Neural progenitor cell (in vitro differentiated cells): ENCODE data around the gene LTC4S. TPM values are rescaled to one million over a fixed set of nuclear protein-coding genes. Genes with fewer than 3 reads are reported as not detected.

Source experiments
- DNase-seq: peaks from one replicate; pipeline ENCODE4 v3.0.0-alpha.2; 2016; ENCODE audit warnings: low spot score
- H2AFZ ChIP-seq: fragments of 200-600 bp; sonication (generic); replicated peaks from 2 replicates; pipeline ENCODE4 v1.6.1; 2016; ENCODE audit warnings: antibody characterized with exemption
- H3F3A ChIP-seq: fragments of 200-600 bp; sonication (generic); 2 replicates; pipeline ENCODE4 v1.6.1; 2016; ENCODE audit warnings: antibody characterized with exemption, low read depth
- H3K27ac ChIP-seq: fragments of 200-600 bp; sonication (generic); 2 replicates; pipeline ENCODE4 v1.5.1; 2016; ENCODE audit warnings: mild to moderate bottlenecking
- H3K27me3 ChIP-seq: fragments of 200-600 bp; sonication (generic); 2 replicates; pipeline ENCODE4 v1.6.1; 2016; ENCODE audit warnings: mild to moderate bottlenecking, moderate library complexity
- H3K36me3 ChIP-seq: fragments of 200-600 bp; sonication (generic); 2 replicates; pipeline ENCODE4 v1.5.1; 2016
- H3K4me1 ChIP-seq: fragments of 200-600 bp; sonication (generic); 2 replicates; pipeline ENCODE4 v1.6.1; 2016; ENCODE audit warnings: mixed run types
- H3K4me2 ChIP-seq: fragments of 200-600 bp; sonication (generic); 2 replicates; pipeline ENCODE4 v1.6.1; 2016
- H3K4me3 ChIP-seq: fragments of 200-600 bp; sonication (generic); 2 replicates; pipeline ENCODE4 v1.5.1; 2016
- H3K79me2 ChIP-seq: fragments of 200-600 bp; sonication (generic); 2 replicates; pipeline ENCODE4 v1.6.1; 2016; ENCODE audit warnings: low read depth
- H3K9ac ChIP-seq: fragments of 200-600 bp; sonication (generic); 2 replicates; pipeline ENCODE4 v1.6.1; 2016
- H3K9me3 ChIP-seq: fragments of 200-600 bp; sonication (generic); 2 replicates; pipeline ENCODE4 v1.5.1; 2016; ENCODE audit warnings: low read depth
- H4K20me1 ChIP-seq: fragments of 200-600 bp; sonication (generic); 2 replicates; pipeline ENCODE4 v1.6.1; 2016; ENCODE audit warnings: low read depth
- H3K27ac Mint-ChIP-seq: 3 replicates; pipeline ENCODE4 v1.8.0; 2021; ENCODE audit warnings: mixed read lengths
- H3K27me3 Mint-ChIP-seq: 2 replicates; pipeline ENCODE4 v1.8.0; 2022; ENCODE audit warnings: low read depth, mild to moderate bottlenecking, inconsistent platforms, moderate library complexity, mixed read lengths; ENCODE audit not compliant: insufficient read depth
- H3K36me3 Mint-ChIP-seq: 3 replicates; pipeline ENCODE4 v1.8.0; 2021; ENCODE audit warnings: mixed read lengths
- H3K4me1 Mint-ChIP-seq: 3 replicates; pipeline ENCODE4 v1.8.0; 2021; ENCODE audit warnings: mixed read lengths
- H3K4me3 Mint-ChIP-seq: 3 replicates; pipeline ENCODE4 v1.8.0; 2021; ENCODE audit warnings: mild to moderate bottlenecking, moderate library complexity, mixed read lengths
- H3K9me3 Mint-ChIP-seq: 3 replicates; pipeline ENCODE4 v1.8.0; 2020; ENCODE audit warnings: mixed read lengths
- EZH2 ChIP-seq: fragments of 200-600 bp; sonication (generic); IDR thresholded peaks from 2 replicates; pipeline ENCODE4 v1.6.1; 2017; ENCODE audit warnings: antibody characterized with exemption, mild to moderate bottlenecking, moderate library complexity
- EZH2phosphoT487 ChIP-seq: fragments of 200-600 bp; sonication (generic); IDR thresholded peaks from 2 replicates; pipeline ENCODE4 v1.6.1; 2017; ENCODE audit warnings: antibody characterized with exemption
- total RNA-seq: library from RNA; depleted of rRNA; stranded (reverse); fragments of >200 nt; gene quantifications from 2 replicates; pipeline ENCODE4 v1.2.3, GENCODE V29; 2015; ENCODE audit warnings: low replicate concordance
- TF ChIP-seq, protein P1 (sequence below): fragments of 200-600 bp; sonication (generic); IDR thresholded peaks from 2 replicates; pipeline ENCODE4 v1.5.1; 2017; ENCODE audit warnings: antibody characterized with exemption, mild to moderate bottlenecking

LTC4S gene
- total RNA-seq, 1 donor from 2014 or later = not detected

DNA sequence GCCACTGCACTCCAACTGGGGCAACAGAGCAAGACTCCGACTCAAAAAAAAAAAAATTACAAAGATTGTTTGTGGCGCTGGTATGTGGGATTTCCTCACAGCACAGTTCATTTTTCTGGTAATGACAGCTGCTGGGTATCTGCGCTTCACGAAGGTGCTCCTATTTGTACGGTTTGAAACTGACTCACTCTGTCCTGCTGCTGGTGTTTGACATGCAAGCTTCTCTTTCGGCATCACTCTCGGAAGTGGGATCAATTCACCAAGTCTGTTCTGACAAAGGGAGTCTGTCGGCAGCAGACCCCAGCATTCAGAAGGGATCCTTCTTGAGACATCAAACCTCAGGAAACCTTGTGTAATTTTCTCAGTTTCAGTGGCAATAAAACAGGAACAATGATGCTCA lies 34.8 kb upstream of the LTC4S start:
- Histone ChIP-seq H3K36me3 (no peaks in the 10 kb centered on the region), H3K9me3 (no peaks in the 10 kb centered on the region), H3K4me3 (no peak overlapping the region), H3K27ac (no peak overlapping the region), H3K79me2 (peaks cover 97% of the 10 kb centered on the region), H2AFZ (no peak overlapping the region), H4K20me1 (peaks cover 97% of the 10 kb centered on the region), H3K4me1 (peaks cover 4% of the 10 kb centered on the region), H3K27me3 (no peaks in the 10 kb centered on the region), H3F3A (peaks cover 15% of the 10 kb centered on the region), H3K9ac (no peak overlapping the region), H3K4me2 (no peak overlapping the region)
- Mint-ChIP-seq H3K4me1 (peaks cover 48% of the 10 kb centered on the region), H3K4me3 (no peak overlapping the region), H3K27me3 (peaks cover 4% of the 10 kb centered on the region), H3K27ac (no peak overlapping the region), H3K36me3 (peaks cover 7% of the 10 kb centered on the region), H3K9me3 (no peaks in the 10 kb centered on the region)
- TF ChIP-seq, protein P1, sequence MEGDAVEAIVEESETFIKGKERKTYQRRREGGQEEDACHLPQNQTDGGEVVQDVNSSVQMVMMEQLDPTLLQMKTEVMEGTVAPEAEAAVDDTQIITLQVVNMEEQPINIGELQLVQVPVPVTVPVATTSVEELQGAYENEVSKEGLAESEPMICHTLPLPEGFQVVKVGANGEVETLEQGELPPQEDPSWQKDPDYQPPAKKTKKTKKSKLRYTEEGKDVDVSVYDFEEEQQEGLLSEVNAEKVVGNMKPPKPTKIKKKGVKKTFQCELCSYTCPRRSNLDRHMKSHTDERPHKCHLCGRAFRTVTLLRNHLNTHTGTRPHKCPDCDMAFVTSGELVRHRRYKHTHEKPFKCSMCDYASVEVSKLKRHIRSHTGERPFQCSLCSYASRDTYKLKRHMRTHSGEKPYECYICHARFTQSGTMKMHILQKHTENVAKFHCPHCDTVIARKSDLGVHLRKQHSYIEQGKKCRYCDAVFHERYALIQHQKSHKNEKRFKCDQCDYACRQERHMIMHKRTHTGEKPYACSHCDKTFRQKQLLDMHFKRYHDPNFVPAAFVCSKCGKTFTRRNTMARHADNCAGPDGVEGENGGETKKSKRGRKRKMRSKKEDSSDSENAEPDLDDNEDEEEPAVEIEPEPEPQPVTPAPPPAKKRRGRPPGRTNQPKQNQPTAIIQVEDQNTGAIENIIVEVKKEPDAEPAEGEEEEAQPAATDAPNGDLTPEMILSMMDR = no peak
- TF ChIP-seq EZH2phosphoT487 = no peak
- no peak for TF ChIP-seq EZH2
- no peak for DNase-seq

DNA sequence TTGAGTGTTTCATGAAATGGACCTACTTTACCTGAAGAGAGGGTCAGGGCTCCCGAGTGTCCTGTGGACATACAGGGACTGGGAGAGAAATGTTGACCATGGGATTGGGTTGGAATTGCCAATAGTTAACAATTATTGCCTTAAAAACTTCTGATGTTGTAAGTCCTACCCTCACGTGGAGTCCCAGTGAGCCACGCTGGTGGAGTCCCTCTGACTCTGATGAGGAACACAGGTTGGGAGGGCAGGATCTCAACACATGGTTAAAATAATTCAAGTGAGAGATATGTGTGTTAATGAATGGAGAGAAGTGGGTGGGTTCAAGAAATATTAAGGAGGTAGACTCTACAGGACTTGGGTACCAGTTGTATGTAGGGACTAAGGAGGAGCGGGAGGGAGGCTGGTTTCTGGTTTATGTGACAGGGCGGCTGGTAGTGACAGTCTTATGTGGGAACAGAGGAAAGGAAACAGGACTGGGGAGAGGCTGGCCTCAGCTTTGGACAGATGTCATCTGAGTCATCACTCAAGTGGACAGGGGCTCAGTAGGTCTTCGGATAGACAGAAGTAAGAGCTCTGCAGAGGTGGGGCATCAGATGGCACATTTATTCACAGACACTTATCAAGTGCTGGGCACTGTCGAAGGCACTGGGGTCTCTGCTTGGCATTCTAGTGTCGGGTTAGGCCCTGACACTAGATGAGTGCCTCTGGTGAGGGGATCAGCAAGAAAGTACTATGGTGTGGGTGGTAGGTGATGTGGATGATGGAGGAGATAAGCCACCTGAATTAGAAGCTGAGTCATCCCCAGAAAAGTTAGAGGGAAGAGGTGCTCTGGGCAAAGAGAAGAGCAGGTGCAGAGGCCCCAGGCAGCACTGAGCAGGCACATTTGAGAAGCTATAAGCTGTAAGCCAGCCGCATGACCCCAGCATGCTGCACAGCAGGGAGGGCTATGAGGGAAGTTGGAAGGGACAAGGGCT lies 33.9 kb upstream of the LTC4S start:
- Histone ChIP-seq H3K9ac (no peak overlapping the region), H4K20me1 (peaks cover 97% of the 10 kb centered on the region), H3K79me2 (peaks cover 97% of the 10 kb centered on the region), H3K36me3 (no peaks in the 10 kb centered on the region), H3K27ac (no peak overlapping the region), H3K27me3 (no peaks in the 10 kb centered on the region), H3F3A (peaks cover 15% of the 10 kb centered on the region), H3K4me2 (no peak overlapping the region), H2AFZ (no peak overlapping the region), H3K9me3 (no peaks in the 10 kb centered on the region), H3K4me1 (peaks cover 4% of the 10 kb centered on the region), H3K4me3 (no peak overlapping the region)
- Mint-ChIP-seq H3K36me3 (peaks cover 7% of the 10 kb centered on the region), H3K27ac (no peak overlapping the region), H3K9me3 (no peaks in the 10 kb centered on the region), H3K4me1 (peaks cover 43% of the 10 kb centered on the region), H3K4me3 (no peak overlapping the region), H3K27me3 (peaks cover 4% of the 10 kb centered on the region)
- no peak for DNase-seq
- TF ChIP-seq EZH2phosphoT487 = no peak
- TF ChIP-seq, protein P1 = no peak
- TF ChIP-seq EZH2 = no peak

- no peak overlapping the region for H3K4me3 Mint-ChIP-seq
- H3K36me3 ChIP-seq = no peaks in the 10 kb centered on the region
- H3K4me1 ChIP-seq = peaks cover 4% of the 10 kb centered on the region
- H3K27me3 ChIP-seq = no peaks in the 10 kb centered on the region
- no peaks in the 10 kb centered on the region for H3K9me3 ChIP-seq
- peaks cover 97% of the 10 kb centered on the region for H3K79me2 ChIP-seq
- peaks cover 6% of the 10 kb centered on the region for H3K36me3 Mint-ChIP-seq
- TF ChIP-seq, protein P1 = no peak
- TF ChIP-seq EZH2 = no peak
- no peak for TF ChIP-seq EZH2phosphoT487
- no peak overlapping the region for H2AFZ ChIP-seq
- no peak for DNase-seq
- H3K4me1 Mint-ChIP-seq = peaks cover 57% of the 10 kb centered on the region
- peaks cover 4% of the 10 kb centered on the region for H3K27me3 Mint-ChIP-seq
- H3K9ac ChIP-seq = no peak overlapping the region
- peak overlapping the region; percentile 44 for H3K27ac Mint-ChIP-seq
- no peaks in the 10 kb centered on the region for H3K9me3 Mint-ChIP-seq
- peaks cover 15% of the 10 kb centered on the region for H3F3A ChIP-seq
- H3K4me3 ChIP-seq = no peak overlapping the region
- peak overlapping the region; percentile 56 for H3K27ac ChIP-seq
- H3K4me2 ChIP-seq = no peak overlapping the region
- peaks cover 97% of the 10 kb centered on the region for H4K20me1 ChIP-seq
Measured at GRCh38 chr5:179762079-179762780, 31.6 kb upstream of the LTC4S start.
